T-cell (primary cell): ENCODE data around the gene SLC30A4. TPM values are rescaled to one million over a fixed set of nuclear protein-coding genes. Genes with fewer than 3 reads are reported as not detected.
A peak's percentile ranks its signal among the peaks of the same experiment; 100 is the strongest.
"Not testable (repeated sequence)": the region's sequence is repeated elsewhere in the genome, so short reads cannot be mapped to it uniquely, and the experiment has no call there.

ENCODE experiments used
- ATAC-seq, 4 experiments: fragments of 200-7000 bp in 3 of 4; fragments of 150-1000 bp in 1 of 4; cut with Tn5 transposase; replicated peaks in 1 of 4; 1 replicate in 3 of 4; 2 replicates in 1 of 4; pipeline ENCODE4 v1.10.0; 2021; ENCODE audit warnings: moderate library complexity in 3 of 4, mild to moderate bottlenecking in 2 of 4, moderate number of reproducible peaks in 1 of 4
- CTCF ChIA-PET, 2 donors: fragments of 300-600 bp; sonication (Branson Sonifier 250); formaldehyde crosslinking; loops; one replicate each; lab custom pipeline; 2022; ENCODE audit warnings: antibody characterized with exemption in 2 of 2; lab: Charles Lee
- POLR2A ChIA-PET, 2 donors: fragments of 300-600 bp; sonication (Branson Sonifier 250); formaldehyde crosslinking; loops; one replicate each; lab custom pipeline; 2022; ENCODE audit warnings: antibody characterized with exemption in 2 of 2; lab: Charles Lee
- DNase-seq, 35 experiments: peaks; one replicate each; pipeline versions ENCODE4 v3.0.0 to v3.0.0-alpha.2; 2013 to 2023
- H3K27ac ChIP-seq: one replicate; pipeline ENCODE4 v1.5.1; 2013; ENCODE audit warnings: low read length
- H3K27me3 ChIP-seq, 2 experiments: replicated peaks in 1 of 2; 1 replicate in 1 of 2; 2 replicates in 1 of 2; pipeline versions ENCODE4 v1.6.1 to v1.7.0; 2013; ENCODE audit warnings: low read length in 1 of 2, mixed read lengths in 1 of 2; ENCODE audit not compliant: control insufficient read depth in 2 of 2, insufficient read depth in 2 of 2; ENCODE audit errors: extremely low read depth in 1 of 2
- H3K36me3 ChIP-seq, 2 donors: 1 replicate in 1 of 2; 2 replicates in 1 of 2; pipeline versions ENCODE4 v1.6.1 to v1.7.0; 2013; ENCODE audit warnings: low read length in 1 of 2; ENCODE audit not compliant: control insufficient read depth in 2 of 2, insufficient read depth in 1 of 2; ENCODE audit errors: extremely low read depth in 1 of 2
- H3K4me1 ChIP-seq, 2 experiments: 1 replicate in 1 of 2; 2 replicates in 1 of 2; pipeline versions ENCODE4 v1.6.1 to v1.7.0; 2013; ENCODE audit warnings: low read length in 2 of 2, mixed read lengths in 1 of 2; ENCODE audit not compliant: insufficient read depth in 2 of 2, control insufficient read depth in 1 of 2; ENCODE audit errors: extremely low read depth in 1 of 2
- H3K4me3 ChIP-seq, 2 donors: 1 replicate in 1 of 2; 2 replicates in 1 of 2; pipeline versions ENCODE4 v1.5.1 to v1.7.0; 2013; ENCODE audit warnings: mild to moderate bottlenecking in 2 of 2, low read length in 1 of 2, moderate library complexity in 1 of 2; ENCODE audit not compliant: control insufficient read depth in 1 of 2; ENCODE audit errors: extremely low read depth in 1 of 2
- H3K9me3 ChIP-seq: 2 replicates; pipeline ENCODE4 v1.7.0; 2013
- H3K27ac Mint-ChIP-seq, 2 donors: one replicate each; pipeline ENCODE4 v1.8.0; 2020 to 2021; ENCODE audit warnings: mild to moderate bottlenecking in 2 of 2, mixed read lengths in 2 of 2
- H3K27me3 Mint-ChIP-seq, 2 donors: one replicate each; pipeline ENCODE4 v1.8.0; 2021 to 2022; ENCODE audit warnings: mixed read lengths in 2 of 2
- H3K36me3 Mint-ChIP-seq: one replicate; pipeline ENCODE4 v1.8.0; 2021; ENCODE audit warnings: mixed read lengths
- H3K4me1 Mint-ChIP-seq, 3 donors: one replicate each; pipeline ENCODE4 v1.8.0; 2020 to 2022; ENCODE audit warnings: mixed read lengths in 3 of 3, mild to moderate bottlenecking in 1 of 3
- H3K4me3 Mint-ChIP-seq, 3 donors: one replicate each; pipeline ENCODE4 v1.8.0; 2020 to 2022; ENCODE audit warnings: mild to moderate bottlenecking in 3 of 3, mixed read lengths in 3 of 3, moderate library complexity in 3 of 3
- H3K9me3 Mint-ChIP-seq, 3 donors: one replicate each; pipeline ENCODE4 v1.8.0; 2020 to 2022; ENCODE audit warnings: mixed read lengths in 3 of 3
- WGBS: methylation state at CpG from one replicate; pipeline ENCODE4 v1.1.5; 2013; ENCODE audit warnings: missing lambda C conversion rate; ENCODE audit not compliant: insufficient coverage; 5-methylcytosine and 5-hydroxymethylcytosine counted together
- total RNA-seq, 35 experiments: library from RNA in 6 of 35; stranded (reverse) in 6 of 35; fragments of 120-200 nt in 1 of 35; gene quantifications; one replicate each; pipeline versions ENCODE4 v1.2.1 to v1.2.4 and lab custom pipeline; 2013 to 2026

Gene SLC30A4
- total RNA-seq, 5 donors from 2014 or later (not counting 1 experiment from before 2014, with no cell fraction given): 3.7 to 4.8 (median 4.2) TPM

GRCh38 chr15:45523166-45523460, 558 bp upstream of the SLC30A4 start:
- WGBS: 21% methylated on average over 5 of the region's 7 CpGs
- H3K36me3 Mint-ChIP-seq: peaks cover 6% of the 10 kb centered on the region
- H3K27me3 Mint-ChIP-seq: no peaks in the 10 kb centered on the region
- H3K4me1 Mint-ChIP-seq: peaks cover 27 to 36% (median 33%) of the 10 kb centered on the region in 3 donors
- Histone ChIP-seq H3K36me3 (no peaks in the 10 kb centered on the region), H3K27me3 (peaks cover 2 to 6% of the 10 kb centered on the region in 2 experiments), H3K4me1 (peaks cover 10 to 16% of the 10 kb centered on the region in 2 experiments), H3K27ac (peak overlapping the region; percentile 34), H3K9me3 (no peaks in the 10 kb centered on the region), H3K4me3 (peak overlapping the region; percentile 61 to 99)
- no peak for ATAC-seq
- POLR2A ChIA-PET: no interaction called here
- DNase-seq: no peak
- H3K9me3 Mint-ChIP-seq: no peaks in the 10 kb centered on the region
- H3K4me3 Mint-ChIP-seq: peak overlapping the region; percentile 85 to 97 (median 89)
- CTCF ChIA-PET: no interaction called here
- peak overlapping the region; percentile 75 to 84 for H3K27ac Mint-ChIP-seq

- CTCF ChIA-PET: interaction anchor here in 1 of 2 donors (0.5 kb wide), 1 partner anchor 81 kb away, joined by 3 read pairs; no protein-coding TSS in a partner anchor
- H3K4me3 Mint-ChIP-seq: peak overlapping the region; percentile 90 to 97 (median 97)
- WGBS: 1% methylated on average over 23 of the region's 27 CpGs
- POLR2A ChIA-PET: interaction anchor here in 1 of 2 donors (0.8 kb wide), 1 partner anchor 65 kb away, joined by 3 read pairs; the partner anchor contains the start of gene BLOC1S6
- peak overlapping the region; percentile 78 to 99 for H3K4me3 ChIP-seq
- no peaks in the 10 kb centered on the region for H3K9me3 Mint-ChIP-seq
- no peaks in the 10 kb centered on the region for H3K36me3 ChIP-seq
- ATAC-seq (peak in 3 of 4 experiments; percentile 3 to 9 (median 4)), DNase-seq (peak in 4 of 35 experiments; percentile 1 to 38 (median 6))
- peak overlapping the region; percentile 53 for H3K27ac ChIP-seq
- no peaks in the 10 kb centered on the region for H3K27me3 Mint-ChIP-seq
- peaks cover 2 to 6% of the 10 kb centered on the region in 2 experiments for H3K27me3 ChIP-seq
- H3K4me1 ChIP-seq: peaks cover 10 to 16% of the 10 kb centered on the region in 2 experiments
- H3K36me3 Mint-ChIP-seq: peaks cover 9% of the 10 kb centered on the region
- H3K9me3 ChIP-seq: no peaks in the 10 kb centered on the region
- peak overlapping the region; percentile 80 to 84 for H3K27ac Mint-ChIP-seq
- H3K4me1 Mint-ChIP-seq: peaks cover 27 to 39% (median 37%) of the 10 kb centered on the region in 3 donors
Measured at GRCh38 chr15:45521596-45522327, 793 bp downstream of the SLC30A4 start.

- no CpG with 5 or more reads among the region's 4 CpGs for WGBS
- H3K36me3 Mint-ChIP-seq: peaks cover 33% of the 10 kb centered on the region
- peaks cover 0 to 2% of the 10 kb centered on the region in 2 donors for H3K36me3 ChIP-seq
Measured at GRCh38 chr15:45510758-45511280, 11.7 kb downstream of the SLC30A4 start.

GRCh38 chr15:45507143-45507542, 15.4 kb downstream of the SLC30A4 start:
- H3K4me1 ChIP-seq, H3K4me1 Mint-ChIP-seq, H3K4me3 Mint-ChIP-seq, H3K27me3 ChIP-seq, H3K27ac Mint-ChIP-seq, H3K4me3 ChIP-seq, DNase-seq, H3K9me3 Mint-ChIP-seq, H3K27me3 Mint-ChIP-seq, H3K27ac ChIP-seq, H3K36me3 ChIP-seq, POLR2A ChIA-PET, H3K9me3 ChIP-seq, ATAC-seq: not testable (repeated sequence)
- CTCF ChIA-PET: interaction anchor here (0.6 kb wide), 2 partner anchors 19 to 384 kb away, joined by 4 read pairs; no protein-coding TSS in a partner anchor
- WGBS: no CpG with 5 or more reads among the region's 6 CpGs
- peaks cover 29% of the 10 kb centered on the region for H3K36me3 Mint-ChIP-seq

More at GRCh38 chr15:45510758-45511280, 11.7 kb downstream of the SLC30A4 start:
- no peaks in the 10 kb centered on the region for H3K27me3 ChIP-seq
- no peaks in the 10 kb centered on the region for H3K27me3 Mint-ChIP-seq
- no peaks in the 10 kb centered on the region for H3K4me1 Mint-ChIP-seq
- no peaks in the 10 kb centered on the region for H3K9me3 ChIP-seq
- CTCF ChIA-PET: no interaction called here
- DNase-seq: no peak
- H3K27ac Mint-ChIP-seq: no peak overlapping the region
- POLR2A ChIA-PET: no interaction called here
- H3K4me1 ChIP-seq: no peaks in the 10 kb centered on the region
- no peak overlapping the region for H3K4me3 Mint-ChIP-seq
- no peak for ATAC-seq
- H3K4me3 ChIP-seq: no peak overlapping the region
- H3K9me3 Mint-ChIP-seq: no peaks in the 10 kb centered on the region
- no peak overlapping the region for H3K27ac ChIP-seq

GRCh38 chr15:45499426-45499825, 23.1 kb downstream of the SLC30A4 start:
- ChIA-PET CTCF (no interaction called here), POLR2A (no interaction called here)
- Mint-ChIP-seq H3K4me1 (no peaks in the 10 kb centered on the region), H3K27me3 (no peaks in the 10 kb centered on the region), H3K27ac (no peak overlapping the region), H3K4me3 (no peak overlapping the region), H3K36me3 (peaks cover 10% of the 10 kb centered on the region), H3K9me3 (no peaks in the 10 kb centered on the region)
- Histone ChIP-seq H3K27ac (no peak overlapping the region), H3K4me3 (no peak overlapping the region), H3K9me3 (no peaks in the 10 kb centered on the region), H3K4me1 (no peaks in the 10 kb centered on the region), H3K36me3 (peaks cover 0 to 4% of the 10 kb centered on the region in 2 donors), H3K27me3 (no peaks in the 10 kb centered on the region)
- no peak for ATAC-seq
- DNase-seq: no peak
- WGBS: no CpG with 5 or more reads among the region's 4 CpGs

- no peaks in the 10 kb centered on the region for H3K4me1 ChIP-seq
- H3K27ac ChIP-seq: no peak overlapping the region
- H3K27me3 Mint-ChIP-seq: no peaks in the 10 kb centered on the region
- no peak for ATAC-seq
- no CpG with 5 or more reads among the region's 1 CpG for WGBS
- peaks cover 0 to 4% of the 10 kb centered on the region in 2 donors for H3K36me3 ChIP-seq
- H3K4me3 Mint-ChIP-seq: no peak overlapping the region
- DNase-seq: no peak
- CTCF ChIA-PET: interaction anchor here in 1 of 2 donors (0.7 kb wide), 1 partner anchor 70 kb away, joined by 3 read pairs; no protein-coding TSS in a partner anchor
- peaks cover 10% of the 10 kb centered on the region for H3K36me3 Mint-ChIP-seq
- H3K4me3 ChIP-seq: no peak overlapping the region
- POLR2A ChIA-PET: no interaction called here
- no peaks in the 10 kb centered on the region for H3K4me1 Mint-ChIP-seq
- H3K9me3 Mint-ChIP-seq: no peaks in the 10 kb centered on the region
- no peaks in the 10 kb centered on the region for H3K9me3 ChIP-seq
- H3K27ac Mint-ChIP-seq: no peak overlapping the region
- no peaks in the 10 kb centered on the region for H3K27me3 ChIP-seq
Measured at GRCh38 chr15:45498701-45499100, 23.9 kb downstream of the SLC30A4 start.
